Lung microvascular endothelial cell (primary cell): ENCODE results near the gene APOF. TPM values are rescaled to one million over a fixed set of nuclear protein-coding genes. Genes with fewer than 3 reads are reported as not detected.
A peak's percentile ranks its signal among the peaks of the same experiment; 100 is the strongest.
"Not testable (repeated sequence)": the region's sequence is repeated elsewhere in the genome, so short reads cannot be mapped to it uniquely, and the experiment has no call there.

Source experiments
- DNase-seq, 2 donors: peaks; one replicate each; pipeline versions ENCODE4 v3.0.0 to v3.0.0-alpha.2; 2010; ENCODE audit warnings: low read depth in 2 of 2
- total RNA-seq: library from RNA; depleted of rRNA; stranded (reverse); fragments of >200 nt; gene quantifications from 2 replicates; pipeline ENCODE4 v1.2.1, GENCODE V29; 2014

APOF gene
- total RNA-seq, 1 donor from 2014 or later: not detected

GRCh38 chr12:56333197-56333678, 29.4 kb downstream of the APOF start:
- no peak for DNase-seq

GRCh38 chr12:56332512-56333196, 30.0 kb downstream of the APOF start:
- no peak for DNase-seq

- no peak for DNase-seq
Measured at GRCh38 chr12:56330936-56331490, 31.6 kb downstream of the APOF start.

- no peak for DNase-seq
Measured at GRCh38 chr12:56326533-56326932, 36.1 kb downstream of the APOF start.

- DNase-seq: no peak
Measured at GRCh38 chr12:56326126-56326525, 36.5 kb downstream of the APOF start.

GRCh38 chr12:56324206-56324605, 38.5 kb downstream of the APOF start:
- DNase-seq: no peak

GRCh38 chr12:56321610-56322009, 41.0 kb downstream of the APOF start:
- DNase-seq: not testable (repeated sequence)

GRCh38 chr12:56321027-56321426, 41.6 kb downstream of the APOF start:
- DNase-seq: no peak

GRCh38 chr12:56317675-56318074, 45.0 kb downstream of the APOF start:
- no peak for DNase-seq

- peak; percentile 97 to 99 for DNase-seq
Measured at GRCh38 chr12:56315622-56316473, 46.8 kb downstream of the APOF start, which contains the start of gene CNPY2. TSS of gene CNPY2 (minus strand) at chr12:56315988. CDS start at chr12:56315217, 771 bp downstream.

GRCh38 chr12:56315249-56315621, 47.4 kb downstream of the APOF start:
- no peak for DNase-seq

- no peak for DNase-seq
Measured at GRCh38 chr12:56311003-56311402, 51.7 kb downstream of the APOF start.

Other genes with a start within 250 kb of the APOF start
- 2,546 and 2,559 TPM in 2 replicates for gene RPL41, start 246.2 kb downstream of the APOF start, total RNA-seq
- 2.6 and 5.0 TPM in 2 replicates for gene ZC3H10, start 244.6 kb downstream of the APOF start, total RNA-seq
- gene ESYT1, start 234.6 kb downstream of the APOF start, total RNA-seq: 270 and 326 TPM in 2 replicates
- gene MYL6B, start 210.3 kb downstream of the APOF start, total RNA-seq: 63.6 and 75.0 TPM in 2 replicates
- gene MYL6, start 204.5 kb downstream of the APOF start, total RNA-seq: 2,671 and 3,118 TPM in 2 replicates
- gene SMARCC2, start 173.4 kb downstream of the APOF start, total RNA-seq: 31.4 and 45.8 TPM in 2 replicates
- gene RNF41, start 140.9 kb downstream of the APOF start, total RNA-seq: 42.5 and 73.0 TPM in 2 replicates
- 17.5 and 21.1 TPM in 2 replicates for gene NABP2, start 138.5 kb downstream of the APOF start, total RNA-seq
- not detected in 2 replicates for gene SLC39A5, start 132.8 kb downstream of the APOF start, total RNA-seq
- gene ANKRD52, start 104.5 kb downstream of the APOF start, total RNA-seq: 8.3 and 10.7 TPM in 2 replicates
- gene COQ10A, start 95.9 kb downstream of the APOF start, total RNA-seq: 5.9 and 7.9 TPM in 2 replicates
- 75.6 and 111 TPM in 2 replicates for gene CS, start 62.5 kb downstream of the APOF start, total RNA-seq
- 55.6 and 69.2 TPM in 2 replicates for gene CNPY2, start 46.9 kb downstream of the APOF start, total RNA-seq
- 5.7 and 10.9 TPM in 2 replicates for gene PAN2, start 28.9 kb downstream of the APOF start, total RNA-seq
- under 0.01 TPM in 1 of 2 replicates, not detected in the other for gene IL23A, start 24.0 kb downstream of the APOF start, total RNA-seq
- gene STAT2, start 2.8 kb downstream of the APOF start, total RNA-seq: 34.7 and 79.4 TPM in 2 replicates
- 7.3 and 8.3 TPM in 2 replicates for gene TIMELESS, start 86.6 kb upstream of the APOF start, total RNA-seq
- gene MIP, start 91.8 kb upstream of the APOF start, total RNA-seq: under 0.01 and 0.40 TPM in 2 replicates
- gene SPRYD4, start 105.7 kb upstream of the APOF start, total RNA-seq: 1.3 and 1.8 TPM in 2 replicates
- gene GLS2, start 125.3 kb upstream of the APOF start, total RNA-seq: 0.20 TPM in 1 of 2 replicates, not detected in the other
- 26.2 and 33.1 TPM in 2 replicates for gene RBMS2, start 159.0 kb upstream of the APOF start, total RNA-seq